Uterus (tissue), 4 donors: ENCODE results near the gene FARS2. TPM values are rescaled to one million over a fixed set of nuclear protein-coding genes. Genes with fewer than 3 reads are reported as not detected.

Experiments used
- DNase-seq, 2 donors: peaks; one replicate each; pipeline ENCODE4 v3.0.0-alpha.2; 2019 to 2020
- H3K27ac ChIP-seq, 2 donors: fragments of 200-600 bp; sonication (generic); 1 replicate in 1 of 2; 2 replicates in 1 of 2; pipeline ENCODE4 v1.5.1; 2016 to 2018
- H3K27me3 ChIP-seq, 2 donors: fragments of 200-600 bp; sonication (generic); one replicate each; pipeline ENCODE4 v1.5.1; 2018 to 2019; ENCODE audit warnings: control low read depth in 1 of 2
- H3K36me3 ChIP-seq, 2 donors: fragments of 200-600 bp; sonication (generic); one replicate each; pipeline ENCODE4 v1.5.1; 2019; ENCODE audit warnings: control low read depth in 1 of 2
- H3K4me1 ChIP-seq, 2 donors: fragments of 200-600 bp; sonication (generic); one replicate each; pipeline ENCODE4 v1.5.1; 2018 to 2019; ENCODE audit warnings: control low read depth in 1 of 2
- H3K4me3 ChIP-seq, 2 donors: fragments of 200-600 bp; sonication (generic); 1 replicate in 1 of 2; 2 replicates in 1 of 2; pipeline ENCODE4 v1.5.1; 2018 to 2019; ENCODE audit warnings: mild to moderate bottlenecking in 1 of 2
- H3K9me3 ChIP-seq, 2 donors: fragments of 200-600 bp; sonication (generic); one replicate each; pipeline ENCODE4 v1.5.1; 2019; ENCODE audit warnings: control low read depth in 1 of 2
- POLR2A ChIP-seq, 2 donors: fragments of 450-650 bp; IDR thresholded peaks; one replicate each; pipeline ENCODE4 v1.6.1; 2016; ENCODE audit warnings: antibody characterized with exemption in 2 of 2, mild to moderate bottlenecking in 1 of 2, moderate library complexity in 1 of 2
- intact Hi-C: fragments of 100-400 bp; cut with DNase I; formaldehyde crosslinking; loops from one replicate; pipeline ENCODE4 v1.15.1; 2023; ENCODE audit warnings: low total_unique reads
- total RNA-seq, 4 donors: library from RNA; depleted of rRNA in 3 of 4; stranded (reverse); fragments of >200 nt in 3 of 4; gene quantifications; one replicate each; pipeline versions ENCODE4 v1.1.0 to v1.2.4, GENCODE V29; 2014 to 2023
- TF ChIP-seq, protein P1 (sequence below), 4 experiments: fragments of 200-600 bp in 2 of 4; fragments of 450-650 bp in 2 of 4; sonication (generic) in 2 of 4; IDR thresholded peaks; one replicate each; pipeline ENCODE4 v1.5.1; 2016 to 2019; ENCODE audit warnings: antibody characterized with exemption in 4 of 4, mild to moderate bottlenecking in 2 of 4, moderate library complexity in 1 of 4
- donor health status: DM: yes; HTN: yes; CAD: no.

FARS2 gene
- total RNA-seq, 4 donors from 2014 or later: 14.4 to 32.5 (median 25.6) TPM

DNA sequence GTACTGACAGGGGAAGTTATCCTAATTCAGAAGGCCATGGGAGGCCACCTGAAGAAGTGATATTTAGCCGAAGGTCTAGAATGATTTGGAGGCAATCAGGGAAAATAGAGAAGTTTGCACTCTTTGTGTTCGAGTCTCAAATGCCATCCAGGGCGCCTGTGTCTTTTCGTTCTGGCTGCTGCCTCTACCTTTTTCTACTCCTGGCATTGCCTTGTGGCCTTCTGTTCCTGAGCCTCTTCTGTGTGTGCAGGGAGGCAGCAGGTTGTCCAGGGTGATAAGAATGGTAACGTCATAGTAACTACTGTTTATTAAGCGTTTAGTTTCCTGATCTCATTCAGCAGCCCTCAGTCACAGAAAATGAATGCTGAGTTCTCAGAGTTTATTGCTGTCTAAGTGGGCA lies 252.1 kb downstream of the FARS2 start:
- H3K4me1 ChIP-seq: no peaks in the 10 kb centered on the region
- no peak for TF ChIP-seq POLR2A (IDR thresholded peaks at IDR 0.05)
- TF ChIP-seq, protein P1, sequence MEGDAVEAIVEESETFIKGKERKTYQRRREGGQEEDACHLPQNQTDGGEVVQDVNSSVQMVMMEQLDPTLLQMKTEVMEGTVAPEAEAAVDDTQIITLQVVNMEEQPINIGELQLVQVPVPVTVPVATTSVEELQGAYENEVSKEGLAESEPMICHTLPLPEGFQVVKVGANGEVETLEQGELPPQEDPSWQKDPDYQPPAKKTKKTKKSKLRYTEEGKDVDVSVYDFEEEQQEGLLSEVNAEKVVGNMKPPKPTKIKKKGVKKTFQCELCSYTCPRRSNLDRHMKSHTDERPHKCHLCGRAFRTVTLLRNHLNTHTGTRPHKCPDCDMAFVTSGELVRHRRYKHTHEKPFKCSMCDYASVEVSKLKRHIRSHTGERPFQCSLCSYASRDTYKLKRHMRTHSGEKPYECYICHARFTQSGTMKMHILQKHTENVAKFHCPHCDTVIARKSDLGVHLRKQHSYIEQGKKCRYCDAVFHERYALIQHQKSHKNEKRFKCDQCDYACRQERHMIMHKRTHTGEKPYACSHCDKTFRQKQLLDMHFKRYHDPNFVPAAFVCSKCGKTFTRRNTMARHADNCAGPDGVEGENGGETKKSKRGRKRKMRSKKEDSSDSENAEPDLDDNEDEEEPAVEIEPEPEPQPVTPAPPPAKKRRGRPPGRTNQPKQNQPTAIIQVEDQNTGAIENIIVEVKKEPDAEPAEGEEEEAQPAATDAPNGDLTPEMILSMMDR (IDR thresholded peaks at IDR 0.05): no peak
- no peaks in the 10 kb centered on the region for H3K9me3 ChIP-seq
- intact Hi-C loops: no loop called here
- no peak for DNase-seq
- H3K27me3 ChIP-seq: no peaks in the 10 kb centered on the region
- H3K4me3 ChIP-seq: no peak overlapping the region
- H3K27ac ChIP-seq: no peak overlapping the region
- no peaks in the 10 kb centered on the region for H3K36me3 ChIP-seq

DNA sequence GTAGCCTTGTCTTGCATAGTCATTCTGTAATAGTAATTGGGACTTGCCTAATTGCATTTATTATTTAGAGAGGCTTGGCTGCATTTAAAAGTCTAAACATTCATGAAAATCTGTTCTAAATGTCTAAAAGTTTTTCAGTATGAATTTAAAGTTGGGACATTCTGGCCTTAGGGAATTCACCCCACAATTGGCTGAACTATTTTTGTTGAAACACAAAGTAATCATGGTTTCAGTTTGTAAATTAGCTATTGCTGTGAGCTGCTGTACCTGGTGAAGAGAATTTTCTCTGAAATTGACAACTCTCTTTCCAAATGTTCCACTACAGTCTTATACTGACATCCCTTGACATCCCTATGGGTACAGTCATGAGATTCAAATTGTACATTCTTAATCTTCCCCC lies 253.0 kb downstream of the FARS2 start:
- H3K27ac ChIP-seq: no peak overlapping the region
- no peaks in the 10 kb centered on the region for H3K4me1 ChIP-seq
- no peak for DNase-seq
- intact Hi-C loops: no loop called here
- H3K27me3 ChIP-seq: no peaks in the 10 kb centered on the region
- H3K9me3 ChIP-seq: no peaks in the 10 kb centered on the region
- no peaks in the 10 kb centered on the region for H3K36me3 ChIP-seq
- no peak for TF ChIP-seq POLR2A (IDR thresholded peaks at IDR 0.05)
- TF ChIP-seq, protein P1 (IDR thresholded peaks at IDR 0.05): no peak
- H3K4me3 ChIP-seq: no peak overlapping the region

DNA sequence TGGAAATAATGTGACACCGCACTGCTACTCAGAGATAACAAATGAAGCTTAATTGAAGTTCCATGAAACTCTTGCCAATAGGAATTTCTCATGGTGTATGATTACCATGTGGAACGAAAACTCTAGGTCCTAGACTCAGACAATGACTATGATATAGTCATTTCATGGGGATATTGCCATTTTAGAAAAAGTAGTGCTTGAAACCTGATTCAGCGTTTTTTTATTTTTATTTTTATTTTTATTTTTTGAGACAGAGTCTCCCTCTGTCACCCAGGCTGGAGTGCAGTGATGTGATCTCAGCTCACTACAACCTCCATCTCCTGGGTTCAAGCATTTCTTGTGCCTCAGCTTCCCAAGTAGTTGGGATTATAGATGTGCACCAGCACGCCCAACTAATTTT lies 253.9 kb downstream of the FARS2 start:
- no peak for TF ChIP-seq POLR2A (IDR thresholded peaks at IDR 0.05)
- TF ChIP-seq, protein P1 (IDR thresholded peaks at IDR 0.05): no peak
- no peak for DNase-seq
- H3K4me1 ChIP-seq: no peaks in the 10 kb centered on the region
- H3K36me3 ChIP-seq: no peaks in the 10 kb centered on the region
- no peaks in the 10 kb centered on the region for H3K9me3 ChIP-seq
- no peak overlapping the region for H3K27ac ChIP-seq
- H3K27me3 ChIP-seq: no peaks in the 10 kb centered on the region
- no peak overlapping the region for H3K4me3 ChIP-seq
- intact Hi-C loops: no loop called here

DNA sequence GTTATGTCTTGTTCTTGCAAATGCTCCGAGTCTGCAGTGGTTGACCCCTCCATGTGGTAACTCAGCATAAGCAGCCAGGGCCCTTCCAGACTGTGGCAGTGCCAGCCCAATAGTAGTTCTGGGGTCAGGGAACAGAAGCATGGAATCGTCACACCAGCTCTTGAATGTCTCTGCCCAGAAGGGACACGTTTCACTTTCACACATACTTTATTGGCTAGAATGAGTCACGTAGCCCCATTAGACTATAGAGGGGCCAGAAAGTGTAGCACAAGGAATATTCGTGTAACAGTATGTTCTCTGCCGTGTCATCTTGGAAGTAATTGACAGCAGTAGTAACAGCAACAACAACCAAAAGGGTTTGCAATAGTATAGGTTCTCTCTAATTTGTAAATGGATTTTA lies 254.7 kb downstream of the FARS2 start:
- Histone ChIP-seq H3K27me3 (no peaks in the 10 kb centered on the region), H3K9me3 (no peaks in the 10 kb centered on the region), H3K4me3 (no peak overlapping the region), H3K4me1 (no peaks in the 10 kb centered on the region), H3K27ac (no peak overlapping the region), H3K36me3 (no peaks in the 10 kb centered on the region)
- DNase-seq: no peak
- TF ChIP-seq, protein P1 (IDR thresholded peaks at IDR 0.05): no peak
- TF ChIP-seq POLR2A (IDR thresholded peaks at IDR 0.05): no peak
- intact Hi-C loops: no loop called here

DNA sequence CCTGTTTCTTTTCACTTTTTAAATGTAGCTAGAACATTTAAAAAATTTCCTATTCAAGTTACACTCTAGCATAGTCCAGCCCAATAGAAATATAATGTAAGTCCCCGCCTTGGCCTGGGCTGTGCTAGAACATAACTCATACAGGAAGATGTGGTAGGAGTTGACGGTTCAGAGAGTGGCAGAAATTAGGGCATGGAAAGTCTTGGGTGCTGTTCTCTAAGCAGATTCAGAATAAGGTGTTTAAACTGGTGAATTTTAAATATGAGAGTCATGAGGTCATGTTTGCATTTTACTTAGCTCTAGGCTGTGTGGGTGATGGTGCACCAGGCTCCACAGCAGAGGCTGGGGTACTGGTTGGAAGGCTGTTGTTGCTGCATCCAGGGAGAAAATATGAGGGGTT lies 256.5 kb downstream of the FARS2 start:
- DNase-seq: no peak
- Histone ChIP-seq H3K4me1 (no peaks in the 10 kb centered on the region), H3K4me3 (no peak overlapping the region), H3K27me3 (no peaks in the 10 kb centered on the region), H3K9me3 (no peaks in the 10 kb centered on the region), H3K27ac (no peak overlapping the region), H3K36me3 (no peaks in the 10 kb centered on the region)
- TF ChIP-seq, protein P1 (IDR thresholded peaks at IDR 0.05): no peak
- no peak for TF ChIP-seq POLR2A (IDR thresholded peaks at IDR 0.05)
- intact Hi-C loops: no loop called here
